Mucosa of descending colon (tissue), 3 donors: ENCODE measurements around the gene BMI1. TPM values are rescaled to one million over a fixed set of nuclear protein-coding genes. Genes with fewer than 3 reads are reported as not detected.
"Not testable (repeated sequence)": the region's sequence is repeated elsewhere in the genome, so short reads cannot be mapped to it uniquely, and the experiment has no call there.

Source experiments
- ATAC-seq: fragments of 200-7000 bp; cut with Tn5 transposase; one replicate; pipeline ENCODE4 v1.9.1; 2020; ENCODE audit warnings: mild to moderate bottlenecking, moderate library complexity
- DNase-seq, 3 donors: peaks; one replicate each; pipeline ENCODE4 v3.0.0-alpha.2; 2020
- H3K36me3 ChIP-seq: fragments of 200-600 bp; one replicate; pipeline ENCODE4 v1.8.0; 2021; ENCODE audit warnings: low read depth, mild to moderate bottlenecking
- H3K4me1 ChIP-seq: fragments of 200-600 bp; one replicate; pipeline ENCODE4 v1.8.0; 2021; ENCODE audit warnings: low read depth, mild to moderate bottlenecking
- H3K4me3 ChIP-seq: fragments of 200-600 bp; one replicate; pipeline ENCODE4 v1.8.0; 2021; ENCODE audit warnings: mild to moderate bottlenecking
- H3K9me3 ChIP-seq: fragments of 200-600 bp; one replicate; pipeline ENCODE4 v1.8.0; 2021; ENCODE audit warnings: mild to moderate bottlenecking
- CTCF ChIP-seq: fragments of 200-600 bp; IDR thresholded peaks from one replicate; pipeline ENCODE4 v1.8.0; 2022; ENCODE audit warnings: antibody characterized with exemption, mild to moderate bottlenecking
- intact Hi-C, 2 donors: fragments of 100-400 bp; cut with DNase I in 1 of 2; cut with micrococcal nuclease in 1 of 2; formaldehyde crosslinking; loops; one replicate each; pipeline versions ENCODE4 v1.11.0 to v1.11.1; 2022; cut with DNase I, micrococcal nuclease
- total RNA-seq, 3 donors: library from RNA; stranded (reverse); fragmentation: NEBNext Ultra II Directional in 2 of 3; extraction: Animal tissue kit (Norgen Biotek cat#: 25700) in 2 of 3; gene quantifications; one replicate each; pipeline versions ENCODE4 v1.2.1 to v1.2.4, GENCODE V29; 2021 to 2023
- donor health status: DM: no; HTN: no; CAD: no; lungs with moderate emphysema.
- donor health status: DM: no; HTN: no; CAD: no.
- donor health status: DM: no; HTN: yes; CAD: no.

Gene BMI1
- total RNA-seq, 3 donors from 2014 or later: 26.6 to 76.6 (median 28.7) TPM

- Histone ChIP-seq H3K36me3 (no peaks in the 10 kb centered on the region), H3K4me1 (peaks cover 6% of the 10 kb centered on the region), H3K9me3 (no peaks in the 10 kb centered on the region), H3K4me3 (no peak within 1 kb of the TSS)
- TF ChIP-seq CTCF: no peak
- DNase-seq (peak; percentile 55 to 69 (median 63)), ATAC-seq (peak; percentile 14)
- intact Hi-C loops: no loop called here
Measured at GRCh38 chr10:22345301-22346095, 24.6 kb downstream of the BMI1 start, which contains the start of gene SPAG6. Gene SPAG6 (plus strand): TSS chr10:22345496. CDS start chr10:22345612, 116 bp downstream.

- intact Hi-C loops: no loop called here
- Histone ChIP-seq H3K36me3 (no peaks in the 10 kb centered on the region), H3K4me1 (peaks cover 5% of the 10 kb centered on the region), H3K4me3 (no peak overlapping the region), H3K9me3 (no peaks in the 10 kb centered on the region)
- no peak for ATAC-seq
- no peak for TF ChIP-seq CTCF
- no peak for DNase-seq
Measured at GRCh38 chr10:22346096-22346661, 25.3 kb downstream of the BMI1 start.

- Histone ChIP-seq H3K4me3 (no peak overlapping the region), H3K36me3 (no peaks in the 10 kb centered on the region), H3K4me1 (no peaks in the 10 kb centered on the region), H3K9me3 (no peaks in the 10 kb centered on the region)
- intact Hi-C loops: no loop called here
- DNase-seq (no peak), ATAC-seq (no peak)
- no peak for TF ChIP-seq CTCF
Measured at GRCh38 chr10:22349755-22350154, 28.9 kb downstream of the BMI1 start.

- no peak for TF ChIP-seq CTCF
- intact Hi-C loops: no loop called here
- ATAC-seq: no peak
Measured at GRCh38 chr10:22351131-22351703, 30.3 kb downstream of the BMI1 start.

GRCh38 chr10:22356324-22356873 is 35.5 kb downstream of the BMI1 start:
- TF ChIP-seq CTCF: no peak
- Histone ChIP-seq H3K4me1 (no peaks in the 10 kb centered on the region), H3K4me3 (no peak overlapping the region), H3K9me3 (no peaks in the 10 kb centered on the region), H3K36me3 (no peaks in the 10 kb centered on the region)
- intact Hi-C loops: no loop called here
- DNase-seq: no peak
- no peak for ATAC-seq

More at GRCh38 chr10:22351131-22351703, 30.3 kb downstream of the BMI1 start:
- H3K4me3 ChIP-seq: no peak overlapping the region
- no peaks in the 10 kb centered on the region for H3K36me3 ChIP-seq
- H3K4me1 ChIP-seq: no peaks in the 10 kb centered on the region
- DNase-seq: no peak
- H3K9me3 ChIP-seq: no peaks in the 10 kb centered on the region

GRCh38 chr10:22357770-22358169 is 36.9 kb downstream of the BMI1 start:
- ATAC-seq, H3K36me3 ChIP-seq, intact Hi-C loops, H3K4me3 ChIP-seq, DNase-seq, H3K9me3 ChIP-seq, H3K4me1 ChIP-seq: not testable (repeated sequence)
